Hematopoietic multipotent progenitor cell treated with erythropoietin and hydrocortisone succinate and interleukin-3 and kit ligand, for 15 days (in vitro differentiated cells): ENCODE data around the gene FABP7.
A peak's percentile ranks its signal among the peaks of the same experiment; 100 is the strongest.
"Not testable (repeated sequence)": the region's sequence is repeated elsewhere in the genome, so short reads cannot be mapped to it uniquely, and the experiment has no call there.

Source experiments
- DNase-seq: peaks from one replicate; pipeline ENCODE4 v3.0.0-alpha.2; 2015; ENCODE audit warnings: low spot score

FABP7 gene

DNA sequence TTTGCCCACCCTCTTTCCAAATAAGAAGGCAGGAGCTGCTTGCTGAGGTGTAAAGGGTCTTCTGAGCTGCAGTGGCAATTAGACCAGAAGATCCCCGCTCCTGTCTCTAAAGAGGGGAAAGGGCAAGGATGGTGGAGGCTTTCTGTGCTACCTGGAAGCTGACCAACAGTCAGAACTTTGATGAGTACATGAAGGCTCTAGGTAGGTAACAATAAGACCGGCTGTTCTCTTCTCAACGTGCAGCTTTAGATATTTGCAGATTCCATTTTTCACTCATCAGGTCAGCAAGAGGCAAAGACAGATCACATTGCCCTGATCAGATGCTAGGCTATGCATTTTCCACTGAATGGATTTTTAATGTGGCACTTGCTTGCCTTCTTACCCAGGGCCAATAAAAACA is at the start of gene FABP7:
FABP7 (plus strand) TSS at position 50 of the 400 bp plus-strand sequence; CDS start at position 129, 79 bp downstream.
- DNase-seq: no peak

DNA sequence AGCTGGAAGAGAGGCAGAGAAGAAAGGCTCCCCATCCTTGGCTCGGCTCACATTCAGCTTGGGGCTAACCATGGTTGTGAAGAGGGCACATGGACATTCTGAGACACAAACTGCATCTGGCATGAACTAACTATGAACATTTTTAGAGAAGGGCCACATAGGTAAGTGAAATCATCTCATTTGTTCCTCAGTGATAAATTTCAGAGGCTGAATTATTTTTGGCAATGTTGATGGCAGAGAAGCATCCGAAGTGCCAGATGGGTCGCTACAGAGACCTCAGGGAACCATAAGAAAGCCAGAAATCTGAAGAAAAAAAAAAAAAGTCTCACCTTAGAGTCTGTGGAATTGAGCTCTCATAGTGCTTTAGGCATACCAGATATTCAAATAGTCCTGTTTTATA is 49.2 kb upstream of the FABP7 start:
- DNase-seq: no peak

DNA sequence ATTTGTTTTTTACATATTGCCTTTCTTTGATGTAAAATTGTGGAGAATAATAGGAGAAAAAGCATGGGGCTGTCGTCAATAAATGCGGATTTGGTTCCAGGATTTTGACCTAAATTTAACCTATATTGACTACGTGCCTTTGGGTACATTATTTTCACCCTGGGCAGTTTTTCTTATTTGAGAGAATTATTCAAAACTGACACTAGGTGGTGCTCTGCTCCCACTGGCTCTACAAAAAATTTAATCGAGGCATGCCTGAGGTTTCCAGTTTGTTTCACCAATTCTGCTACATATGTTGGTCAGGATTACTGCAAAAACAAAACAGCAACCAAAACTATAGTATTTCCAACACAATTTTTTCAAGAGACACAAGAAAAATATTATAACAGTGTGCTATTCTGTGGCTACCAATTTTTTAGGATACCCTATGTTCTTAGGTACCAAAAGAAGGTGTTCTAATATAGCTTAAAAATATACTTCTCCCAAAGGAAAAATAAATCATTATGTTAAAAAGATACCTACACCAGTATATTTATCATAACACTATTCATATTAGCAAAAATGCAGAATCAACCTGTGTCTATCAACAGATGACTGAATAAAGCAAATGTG is 48.6 kb upstream of the FABP7 start:
- DNase-seq: peak; percentile 31

DNA sequence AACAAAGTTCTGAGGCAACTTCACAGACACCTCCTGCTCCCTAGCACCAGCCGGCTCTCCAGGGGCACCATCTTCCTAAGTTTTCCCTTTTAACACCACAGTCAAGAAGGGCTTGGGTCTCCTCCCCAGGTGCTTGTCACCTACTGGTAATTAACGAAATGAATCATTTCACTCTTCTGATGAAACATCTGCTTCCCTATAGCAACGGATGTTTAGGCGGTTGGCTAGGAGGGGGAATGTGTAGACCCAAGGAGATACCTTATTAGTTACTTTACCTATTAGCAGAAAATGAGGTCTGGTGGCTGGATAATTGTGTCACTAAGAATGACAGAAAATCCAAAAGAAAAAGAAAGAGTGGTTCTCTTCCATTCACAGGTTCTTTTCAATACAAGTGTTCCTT is 46.3 kb upstream of the FABP7 start:
- DNase-seq: no peak

DNA sequence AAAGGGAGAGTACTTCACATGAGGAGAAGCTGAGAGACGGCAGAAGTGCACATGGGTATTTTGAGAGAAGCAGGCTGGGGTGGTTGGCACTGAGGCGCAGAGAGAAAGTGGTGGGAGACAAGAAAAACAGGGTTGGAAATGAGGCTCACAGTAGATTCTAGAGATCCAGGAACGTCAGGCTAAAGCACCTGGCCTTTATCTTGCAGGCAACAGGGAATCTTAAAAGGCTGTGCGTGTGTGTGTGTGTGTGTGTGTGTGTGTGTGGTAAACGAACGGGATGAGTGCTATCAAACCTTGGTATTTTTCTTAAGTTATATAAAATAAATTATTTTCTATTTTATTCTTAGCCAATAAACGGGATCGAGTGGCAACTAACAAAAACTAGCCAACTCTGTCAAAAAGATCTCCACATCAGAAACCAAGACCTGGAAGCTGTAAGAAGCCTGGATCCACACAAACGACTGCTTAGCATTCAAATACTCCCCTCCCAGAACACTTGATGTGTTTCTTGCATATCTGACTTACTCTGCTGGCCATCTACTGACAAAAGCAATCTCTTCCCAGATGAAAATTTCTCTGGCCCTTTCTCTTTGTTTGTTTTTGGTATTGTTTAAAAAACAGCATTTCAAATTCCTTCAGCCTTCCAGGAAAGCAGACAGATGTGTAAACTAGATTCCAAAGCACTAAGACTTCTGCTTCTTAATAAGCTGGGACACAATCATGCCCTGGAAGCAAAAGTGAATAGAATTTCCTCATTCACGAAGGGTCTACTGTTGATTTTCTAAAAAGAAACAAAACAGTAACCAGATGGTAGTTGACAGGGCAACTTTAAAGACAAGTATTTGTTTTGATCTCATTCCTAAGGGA is 44.8 kb upstream of the FABP7 start:
- no peak for DNase-seq

DNA sequence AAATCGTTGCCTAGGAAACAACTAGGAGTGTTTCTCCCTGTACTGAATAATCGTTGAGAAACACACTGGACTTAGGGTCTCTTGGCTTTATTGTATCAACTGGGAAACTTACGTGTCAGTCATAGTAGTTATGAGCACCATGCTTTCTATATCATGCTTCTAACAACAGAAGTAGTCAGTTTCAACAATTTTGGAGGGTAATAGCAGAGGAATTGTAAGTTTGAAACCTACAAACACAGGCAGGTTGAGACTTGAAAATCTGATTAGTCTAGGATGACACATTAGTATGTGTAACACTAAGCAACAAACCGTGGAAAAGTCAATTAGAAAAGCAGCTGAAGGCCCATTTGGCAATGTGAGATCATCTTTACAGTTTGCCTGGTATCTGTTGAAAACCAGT is 43.9 kb upstream of the FABP7 start:
- no peak for DNase-seq

DNA sequence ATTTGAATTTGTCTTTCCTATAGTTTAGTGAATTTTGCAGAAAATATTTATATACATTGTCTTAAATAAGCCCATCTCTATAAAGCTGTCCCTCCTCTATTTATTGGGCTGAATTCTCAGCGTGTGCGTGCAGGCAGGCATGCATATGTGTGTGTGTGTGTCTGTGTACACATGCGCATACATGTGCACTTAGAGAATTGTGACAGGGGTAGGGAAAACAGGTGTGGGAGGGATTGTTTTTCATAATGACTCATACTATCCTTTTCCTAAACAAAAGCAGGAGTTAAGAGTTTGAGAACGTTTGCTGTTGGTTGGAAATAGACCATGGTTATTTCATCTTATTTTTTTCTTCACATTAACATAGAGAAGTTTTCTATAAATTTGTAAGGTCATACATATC is 43.4 kb upstream of the FABP7 start:
- DNase-seq: no peak

DNA sequence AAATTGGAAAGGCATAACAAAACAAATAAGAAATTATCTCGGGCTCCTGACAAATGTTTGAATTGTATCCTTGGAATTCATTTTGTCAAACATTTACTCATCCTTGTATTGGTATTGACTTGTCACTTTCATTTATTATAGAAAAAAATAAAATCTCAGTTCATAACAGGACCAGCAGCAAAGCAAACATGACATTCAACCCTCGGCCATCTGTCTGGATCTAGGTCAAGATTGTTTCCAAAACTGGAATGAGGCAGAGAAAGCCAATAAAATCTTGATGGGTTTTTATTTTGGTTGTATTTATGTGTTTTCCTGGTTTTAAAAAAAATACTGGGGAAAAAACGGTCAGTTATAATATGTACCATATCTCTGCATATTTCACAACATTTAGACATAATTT is 42.9 kb upstream of the FABP7 start:
- DNase-seq: no peak

DNA sequence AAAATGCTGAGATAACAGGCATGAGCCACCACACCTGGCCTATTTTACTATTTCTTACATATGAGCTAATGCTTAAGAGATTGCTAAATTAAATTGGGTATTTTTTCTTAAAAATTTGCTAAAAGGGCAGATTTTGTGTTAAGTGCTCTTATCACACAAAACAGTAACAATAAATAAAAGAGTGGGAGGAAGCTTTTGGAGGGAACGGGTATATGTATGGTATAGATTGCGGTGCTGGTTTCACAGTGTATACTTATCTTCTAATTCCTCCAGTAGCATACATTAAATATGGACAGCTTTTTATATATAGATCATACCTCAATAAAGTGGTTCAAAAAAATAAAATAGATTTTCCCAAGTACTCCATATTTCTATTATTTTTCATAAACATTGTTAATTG is 39.4 kb upstream of the FABP7 start:
- no peak for DNase-seq

DNA sequence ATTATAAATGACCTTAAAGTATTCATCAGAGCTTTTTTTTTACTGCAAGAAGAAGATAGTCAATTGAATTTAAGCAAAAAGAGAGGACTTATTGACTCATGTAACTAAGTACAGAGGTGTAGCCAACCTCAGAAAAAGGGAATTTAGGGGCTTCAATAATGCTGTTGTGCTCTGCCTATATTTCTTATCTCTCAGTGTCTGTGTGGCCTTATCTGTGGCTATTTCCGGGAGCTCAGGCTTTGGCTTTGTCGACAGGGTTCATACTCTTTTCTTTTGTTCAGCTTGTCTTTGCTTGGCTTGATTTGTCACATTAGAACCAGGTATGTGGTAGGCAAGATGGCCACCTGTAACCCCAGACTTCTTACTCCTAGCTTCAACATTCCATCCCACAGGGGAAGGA is 38.6 kb upstream of the FABP7 start:
- DNase-seq: no peak

DNA sequence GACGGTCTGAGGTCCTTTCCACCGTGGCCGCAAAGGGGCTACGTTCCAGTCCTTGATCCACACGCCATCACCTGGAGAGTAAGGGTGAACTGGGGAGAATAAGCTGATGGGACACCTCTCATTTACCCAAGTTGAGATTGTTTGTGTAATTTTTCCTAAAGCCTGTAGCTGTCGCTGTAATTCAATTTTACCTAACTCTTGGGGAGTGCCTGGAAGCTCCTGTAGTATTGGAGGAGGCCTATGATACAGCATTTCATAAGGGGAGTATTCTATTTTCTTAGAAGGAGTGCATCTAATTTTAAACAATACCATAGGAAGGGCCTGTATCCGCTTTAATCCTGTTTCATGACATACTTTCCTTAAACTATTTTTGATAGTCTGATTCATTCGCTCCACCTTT is 35.3 kb upstream of the FABP7 start:
- not testable (repeated sequence) for DNase-seq

DNA sequence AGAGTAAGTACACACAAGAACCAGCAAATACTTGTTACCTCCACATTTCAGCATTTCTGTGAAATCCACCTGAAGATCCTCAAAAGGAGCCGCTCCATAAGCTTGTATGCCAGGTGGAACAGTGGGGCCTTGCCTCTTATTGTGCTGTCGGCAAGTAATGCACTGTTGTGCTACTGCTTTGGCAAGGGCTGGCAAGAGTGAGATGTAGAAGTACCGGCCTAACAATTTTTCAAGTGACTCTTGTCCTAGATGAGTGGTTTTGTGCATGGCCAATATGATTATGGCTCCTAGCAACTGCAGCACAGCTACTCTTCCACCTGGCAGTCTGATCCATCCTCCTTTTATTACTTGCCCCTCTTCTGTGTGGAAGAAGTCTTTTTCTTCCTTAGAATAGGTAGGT is 34.7 kb upstream of the FABP7 start:
- DNase-seq: not testable (repeated sequence)

DNA sequence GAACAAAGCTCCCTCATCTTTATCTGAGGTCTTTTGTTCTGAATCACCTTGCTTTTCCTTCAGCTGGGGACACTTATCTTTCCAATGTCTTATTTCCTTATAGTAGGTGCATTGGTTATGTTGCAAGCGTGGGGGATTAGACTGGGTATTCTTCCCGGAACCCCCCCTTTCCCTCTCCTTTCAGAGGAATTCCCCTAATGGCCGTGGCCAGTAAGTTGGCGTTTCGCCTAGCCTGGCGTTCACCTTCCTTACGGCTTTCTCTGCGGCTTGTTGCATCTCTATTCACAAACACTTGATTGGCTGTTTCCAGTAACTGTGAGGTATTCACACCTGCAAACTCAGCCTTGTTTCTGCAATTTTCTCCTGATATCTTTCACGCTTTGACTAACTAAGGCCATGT is 32.8 kb upstream of the FABP7 start:
- DNase-seq: no peak

DNA sequence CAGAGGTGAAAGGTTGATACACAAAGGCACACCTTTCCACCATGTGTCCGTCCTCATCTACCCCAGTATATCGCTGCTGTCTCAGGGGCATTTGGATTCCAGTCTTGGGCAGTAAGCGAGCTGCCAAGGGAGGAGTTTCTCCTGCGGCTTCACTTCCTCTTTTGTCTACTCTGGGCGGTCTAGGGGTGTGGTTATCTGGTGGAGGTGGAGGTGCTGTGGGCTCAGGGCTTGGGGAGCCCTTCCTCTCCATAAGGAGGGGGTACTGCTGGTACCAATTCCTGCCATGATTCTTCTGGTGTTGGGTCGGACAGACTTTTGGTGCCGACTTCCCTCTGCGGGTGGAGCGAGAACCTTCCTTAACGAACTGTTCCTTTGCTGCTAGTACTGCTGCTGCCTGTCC is 31.9 kb upstream of the FABP7 start:
- no peak for DNase-seq

DNA sequence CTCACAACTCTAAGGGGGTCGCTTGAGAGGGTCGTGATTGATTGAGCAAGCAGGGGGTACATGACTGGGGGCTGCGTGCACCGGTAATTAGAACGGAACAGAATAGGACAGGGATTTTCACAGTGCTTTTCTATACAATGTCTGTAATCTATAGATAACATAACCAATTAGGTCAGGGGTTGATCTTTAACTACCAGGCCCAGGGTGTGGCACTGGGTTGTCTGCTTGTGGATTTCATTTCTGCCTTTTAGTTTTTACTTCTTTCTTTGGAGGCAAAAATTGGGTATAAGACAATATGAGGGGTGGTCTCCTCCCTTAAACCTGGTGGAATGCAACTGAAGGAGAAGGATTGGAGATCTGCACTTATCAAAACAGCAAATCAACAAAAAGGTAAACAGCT is 30.6 kb upstream of the FABP7 start:
- not testable (repeated sequence) for DNase-seq

DNA sequence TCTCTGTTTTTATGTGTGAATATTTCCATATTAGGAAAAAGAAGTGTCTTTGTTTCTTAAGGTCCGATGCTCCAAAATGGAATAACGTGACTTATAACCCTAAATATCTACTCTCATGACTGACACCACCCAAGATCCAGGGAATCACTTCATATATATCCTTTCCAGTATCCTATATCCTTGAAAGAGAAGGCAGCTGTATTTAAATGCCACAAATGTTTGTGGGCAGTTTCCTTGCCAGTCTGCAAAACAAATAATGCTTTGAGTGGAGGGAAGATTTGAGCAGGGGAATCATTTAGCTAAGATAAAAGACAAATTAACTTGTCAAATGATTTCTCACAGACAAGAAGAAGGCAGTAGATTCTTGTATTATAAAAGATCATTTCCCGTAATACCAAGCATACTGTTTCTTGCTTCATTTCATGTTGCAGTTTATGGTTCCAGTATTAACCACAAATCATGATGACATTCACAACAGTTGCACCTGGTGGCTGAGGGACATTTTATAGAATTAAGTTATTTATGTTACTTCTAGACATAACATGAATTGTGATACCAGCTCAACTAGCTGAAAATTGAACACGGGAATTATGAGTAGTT is 30.0 kb upstream of the FABP7 start:
- DNase-seq: no peak

DNA sequence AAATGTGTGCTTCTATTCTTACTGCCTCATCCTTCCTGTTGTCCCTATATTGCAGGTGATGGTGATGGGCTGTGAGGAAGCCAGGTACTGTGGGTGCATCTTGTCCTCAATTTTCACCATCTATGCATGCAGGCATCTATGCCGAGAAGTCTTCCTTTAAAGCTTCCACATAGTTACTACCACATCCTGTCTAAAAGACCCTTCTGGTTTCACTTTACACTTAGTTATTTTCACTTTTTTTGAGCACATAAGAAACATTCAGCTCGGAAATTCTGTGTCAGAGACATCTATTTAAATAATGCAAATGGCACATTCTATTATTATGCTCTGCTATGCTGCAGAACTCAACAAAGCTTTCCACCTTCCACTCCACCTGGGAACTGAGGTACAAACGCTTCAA is 28.2 kb upstream of the FABP7 start:
- DNase-seq: no peak

DNA sequence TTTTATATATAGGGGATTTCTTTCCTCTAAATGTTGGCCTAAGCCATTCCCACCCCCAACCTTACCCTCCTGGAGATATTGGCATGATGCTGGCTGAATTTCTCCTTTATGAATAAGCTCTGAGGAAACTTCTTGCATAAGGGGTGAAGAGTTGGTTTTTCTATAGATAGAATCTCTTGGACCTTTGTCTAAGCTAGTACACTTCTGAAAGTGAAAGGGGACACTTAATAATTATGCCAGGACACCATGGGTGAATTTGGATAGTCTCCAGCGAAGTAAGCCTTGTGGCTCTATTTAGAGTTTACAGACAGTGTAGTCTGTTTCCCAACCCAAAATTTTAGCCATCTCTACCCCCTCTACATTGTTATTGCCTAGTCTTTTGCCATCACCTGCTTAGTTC is 27.1 kb upstream of the FABP7 start:
- no peak for DNase-seq

DNA sequence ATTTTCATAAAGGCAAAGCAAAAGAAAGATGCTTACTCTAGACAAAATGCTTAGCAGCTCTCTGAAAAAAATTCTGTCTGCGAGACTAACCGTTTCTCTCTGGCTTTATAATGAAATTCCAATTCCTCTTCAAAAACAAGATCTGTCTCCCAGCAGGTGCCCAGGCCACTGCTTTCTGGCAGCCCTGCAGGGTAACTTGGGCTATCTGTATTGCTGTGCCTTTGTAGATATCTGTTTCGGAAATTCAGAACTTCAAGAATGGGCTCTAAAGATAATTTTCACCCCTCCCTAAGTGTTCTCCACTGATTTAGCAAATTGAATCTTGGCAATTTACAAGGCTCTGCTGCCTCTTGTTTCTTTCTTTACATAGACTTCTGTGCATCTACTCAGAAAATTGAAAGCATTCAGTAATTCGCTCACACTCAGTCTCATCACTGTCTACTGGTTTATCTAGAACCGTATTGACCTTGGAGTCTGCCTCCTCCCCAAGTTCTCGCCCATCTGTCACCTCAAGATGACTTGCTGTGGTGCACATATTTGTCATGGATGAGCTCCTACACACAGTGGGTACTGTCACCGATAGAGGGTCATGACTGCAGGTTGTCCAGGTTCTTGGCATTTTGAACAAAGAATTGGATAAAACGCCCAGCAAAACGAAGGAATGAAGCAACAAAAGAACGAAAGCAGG is 26.4 kb upstream of the FABP7 start:
- no peak for DNase-seq

DNA sequence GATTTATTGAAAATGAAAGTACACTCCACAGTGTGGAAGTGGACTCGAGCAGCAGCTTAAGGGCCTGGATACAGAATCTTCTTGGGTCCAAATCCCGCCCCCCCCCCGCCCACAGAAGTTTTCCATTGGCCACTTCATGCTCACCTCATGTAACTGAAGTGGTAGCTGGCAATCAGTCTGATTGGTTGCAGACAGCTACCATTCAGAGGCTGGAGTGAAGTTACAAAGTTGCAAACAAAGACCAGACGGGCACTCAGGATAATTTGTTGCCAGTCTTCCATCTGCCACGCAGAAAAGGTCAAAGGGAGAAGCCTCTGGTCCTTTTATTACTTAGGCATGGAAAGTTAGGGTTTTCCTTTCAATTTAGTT is 25.8 kb upstream of the FABP7 start:
- DNase-seq: no peak

DNA sequence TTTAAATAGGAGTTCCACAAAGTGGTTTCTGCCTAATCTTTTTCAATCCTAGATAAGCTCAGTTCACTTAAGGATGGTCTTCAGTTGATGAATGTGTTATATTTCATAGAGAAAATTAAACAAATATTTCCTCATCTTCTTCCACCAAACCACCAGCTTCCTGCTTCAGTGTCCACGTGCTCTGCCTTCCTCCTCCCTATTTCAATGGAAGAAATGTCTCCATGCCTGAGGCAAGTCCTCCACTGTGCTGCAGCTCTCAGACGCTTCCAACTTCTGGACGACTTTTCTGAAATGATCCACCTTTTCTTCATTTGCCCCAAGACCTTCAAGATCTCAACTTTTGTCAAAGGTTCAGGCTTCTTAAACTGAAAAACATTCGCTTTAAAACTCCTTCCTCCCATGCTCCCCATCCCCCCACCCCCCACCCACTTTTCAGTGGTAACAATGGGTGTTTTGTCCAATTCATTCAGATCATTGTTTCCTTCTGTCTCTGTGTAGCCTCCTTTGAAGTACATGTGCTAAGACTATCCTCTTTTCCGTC is 25.3 kb upstream of the FABP7 start:
- DNase-seq: no peak

DNA sequence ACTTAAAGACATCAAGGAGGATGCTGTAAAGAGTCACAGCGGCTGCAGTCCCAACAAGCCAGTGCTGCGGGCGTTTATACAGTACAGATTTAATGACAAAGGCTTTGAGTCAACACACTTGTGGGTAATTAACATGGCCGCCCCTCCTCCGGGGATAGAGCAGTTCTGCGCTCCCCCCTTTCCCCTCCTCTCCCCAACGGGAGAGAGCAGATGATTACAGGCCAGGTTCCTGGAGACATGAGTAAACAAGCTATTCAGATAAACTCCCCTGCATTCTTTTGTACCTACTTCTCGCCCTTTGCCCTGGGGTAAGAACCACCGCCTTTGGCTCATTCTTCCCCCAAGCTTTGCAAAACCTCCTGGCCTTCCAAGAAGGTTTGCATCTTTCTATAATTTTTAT is 23.6 kb upstream of the FABP7 start:
- no peak for DNase-seq

DNA sequence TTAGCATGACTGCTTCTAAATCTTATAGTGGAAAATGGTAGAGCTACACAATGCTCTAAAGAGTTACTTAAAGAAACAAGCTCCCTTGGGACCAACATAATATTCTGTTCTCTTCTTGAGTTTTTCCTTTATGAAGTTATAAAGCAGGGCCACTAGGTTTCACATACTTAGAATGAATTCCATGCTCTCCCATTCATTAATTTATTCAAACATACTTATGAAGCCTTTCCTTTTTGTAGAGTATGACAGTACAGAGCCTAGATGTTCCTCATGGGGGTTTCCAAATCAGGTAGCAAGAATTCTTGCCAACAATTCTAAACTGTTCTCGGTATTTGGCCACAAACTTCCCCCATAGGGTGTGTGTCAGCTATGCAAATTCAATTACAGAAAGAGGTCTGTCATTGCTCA is 20.6 kb upstream of the FABP7 start:
- DNase-seq: no peak
